ENCODE measurements around the gene ACR.
A peak's percentile ranks its signal among the peaks of the same experiment; 100 is the strongest.
"Not testable (repeated sequence)": the region's sequence is repeated elsewhere in the genome, so short reads cannot be mapped to it uniquely, and the experiment has no call there.

ACR gene

DNA sequence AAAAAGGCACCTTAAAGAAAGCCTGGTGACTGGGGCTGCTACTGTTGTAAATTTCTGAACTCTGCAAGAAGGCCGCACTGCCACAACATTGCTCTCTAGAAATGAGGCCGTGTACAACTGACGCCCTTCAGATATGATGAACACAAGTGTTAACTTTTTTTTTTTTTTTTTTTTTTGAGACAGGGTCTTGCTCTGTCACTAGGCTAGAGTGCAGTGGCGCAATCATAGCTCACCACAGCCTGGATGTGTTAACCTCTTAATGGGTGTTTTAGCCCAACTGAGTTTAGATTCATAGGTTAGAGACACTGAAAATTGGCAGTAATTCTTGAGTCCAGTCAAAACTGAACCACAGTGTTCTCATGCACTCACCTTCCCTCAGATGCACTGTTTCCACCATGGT, 42.2 kb downstream of the ACR start:
- not testable (repeated sequence) for DNase-seq (ENCODE audit: low read depth in 2 of 2)

DNA sequence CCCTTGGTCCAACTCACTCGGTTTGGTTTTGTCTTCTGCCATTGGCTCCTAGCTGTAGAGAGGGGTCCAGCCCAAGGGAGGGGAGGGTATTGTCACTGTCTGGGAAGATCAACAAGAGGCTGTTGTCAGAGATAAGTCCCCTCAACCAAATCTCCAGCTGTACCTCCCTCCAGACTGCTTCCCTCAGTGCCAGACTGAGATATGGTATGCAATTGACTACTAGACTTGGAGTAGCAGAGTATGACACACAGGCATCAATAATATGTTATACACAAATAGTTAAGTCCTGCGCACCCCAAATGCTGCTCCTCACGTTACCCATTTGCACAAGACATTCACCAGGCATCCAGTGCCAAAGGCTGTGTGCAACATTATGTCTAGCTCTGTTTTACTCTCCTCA, 44.2 kb downstream of the ACR start:
- not testable (repeated sequence) for DNase-seq (ENCODE audit: low read depth in 2 of 2)

DNA sequence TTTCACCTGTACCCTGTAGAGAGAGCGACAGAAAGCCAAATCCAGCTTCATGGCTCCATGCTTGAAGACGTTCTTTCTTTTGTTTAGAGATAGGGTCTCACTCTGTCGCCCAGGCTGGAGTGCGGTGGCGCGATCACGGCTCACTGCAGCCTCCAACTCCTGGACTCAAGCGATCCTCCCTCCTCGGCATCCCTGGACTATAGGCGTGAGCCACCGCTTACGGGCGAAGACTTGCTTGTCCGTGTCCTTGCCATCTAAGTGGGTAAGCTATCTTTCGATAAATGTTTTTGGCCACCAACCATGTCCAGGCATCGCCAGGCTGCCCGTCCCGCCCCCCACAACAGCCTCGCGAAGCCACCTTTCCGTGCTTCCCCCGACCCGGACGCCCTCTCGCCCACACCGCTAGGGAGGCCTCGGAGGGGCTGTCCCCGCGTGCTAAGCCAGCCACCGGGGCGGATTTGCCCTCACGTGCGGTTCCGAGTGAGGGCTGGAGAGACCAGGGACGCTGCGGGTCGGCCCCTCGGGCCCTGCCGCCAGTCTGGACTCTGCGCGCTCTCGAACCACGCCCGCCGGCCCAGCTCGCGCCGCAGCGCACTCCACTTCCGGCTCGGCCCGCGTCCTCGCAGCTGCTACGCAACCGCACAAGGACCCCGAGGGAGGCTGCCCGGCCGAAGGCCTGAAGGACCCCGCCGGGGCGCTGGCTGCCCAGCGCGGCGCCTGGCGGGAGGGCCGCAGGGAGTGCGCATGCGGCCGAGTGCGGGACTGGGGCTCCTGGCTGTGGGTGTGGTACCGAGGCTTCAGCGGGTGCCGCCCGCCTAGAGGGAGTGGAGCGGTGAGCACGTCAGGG, 45.3 kb downstream of the ACR start, which contains the start of gene RABL2B:
RABL2B (minus strand) TSS at position 604 of the 847 bp plus-strand sequence. CDS start 1,342 bp downstream, outside the sequence.
- peak; percentile 76 for DNase-seq (ENCODE audit: low read depth in 2 of 2)

DNA sequence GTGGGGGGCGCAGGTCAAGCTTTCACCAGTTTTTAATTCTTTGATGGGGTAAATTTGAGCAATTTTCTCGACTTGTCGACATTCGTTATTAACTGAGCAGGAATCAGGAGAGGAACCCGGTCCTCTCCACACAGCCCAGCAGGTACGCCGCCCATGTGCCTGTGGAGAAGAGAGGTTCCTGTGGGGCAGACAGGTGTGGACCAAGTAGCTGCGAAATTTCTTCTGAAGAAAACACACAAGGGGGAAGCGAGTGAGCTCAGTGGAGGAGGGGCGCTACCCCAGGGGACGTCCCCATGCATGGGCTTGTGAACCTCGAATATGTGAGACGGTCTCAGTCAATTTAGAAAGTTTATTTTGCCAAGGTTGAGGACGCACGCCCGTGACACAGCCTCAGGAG, 45.9 kb downstream of the ACR start:
- DNase-seq (ENCODE audit: low read depth in 2 of 2) = not testable (repeated sequence)

DNA sequence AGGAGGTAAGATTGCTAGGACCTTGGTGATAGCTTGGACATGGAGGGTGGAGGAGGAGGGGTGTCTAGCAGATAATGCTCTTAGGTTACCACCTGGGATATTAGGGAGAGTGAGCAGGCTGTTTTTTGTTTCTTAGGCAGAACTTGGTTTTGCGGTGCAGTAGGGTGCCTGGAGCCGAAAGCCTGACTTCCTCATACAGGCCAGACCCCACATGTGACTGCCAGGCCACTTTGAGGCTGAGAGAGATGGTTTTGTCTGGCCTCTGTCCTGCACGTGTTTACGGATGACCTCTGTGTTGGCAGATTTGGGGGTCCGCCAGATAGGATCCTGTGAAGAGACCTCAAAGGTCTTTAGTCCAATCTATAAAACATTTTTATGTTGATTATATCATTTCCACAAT, 47.3 kb downstream of the ACR start:
- not testable (repeated sequence) for DNase-seq (ENCODE audit: low read depth in 2 of 2)

DNA sequence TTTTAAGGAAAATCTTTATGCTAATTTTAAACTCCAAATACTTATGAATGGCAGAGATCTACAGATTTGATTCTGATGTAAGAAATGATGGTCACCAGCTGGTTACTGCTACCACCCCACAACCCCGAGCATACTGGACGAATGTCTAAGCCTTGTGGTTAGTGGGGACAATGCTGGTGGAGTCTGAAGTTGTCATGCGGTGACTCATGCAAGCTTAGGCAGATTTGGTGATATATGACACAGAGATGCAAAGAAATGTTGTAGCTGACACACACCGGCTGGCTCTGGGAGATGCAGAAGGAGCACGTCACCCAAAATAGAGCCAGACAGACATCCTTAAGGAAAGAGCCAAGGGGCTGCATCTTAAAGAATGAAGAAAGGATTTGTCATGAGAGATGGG, 48.9 kb downstream of the ACR start:
- not testable (repeated sequence) for DNase-seq (ENCODE audit: low read depth in 2 of 2)

All from stimulated activated CD4-positive, alpha-beta T cell treated with anti-CD3 and anti-CD28 coated beads, Interleukin-1b, Interleukin-23, amount 100 ng/mL, for 1 hour (primary cell).